B cell (primary cell): Measurements from ENCODE around the gene GSTP1. TPM values are rescaled to one million over a fixed set of nuclear protein-coding genes. Genes with fewer than 3 reads are reported as not detected.
"Not testable (repeated sequence)": the region's sequence is repeated elsewhere in the genome, so short reads cannot be mapped to it uniquely, and the experiment has no call there.

Experiments
- ATAC-seq: fragments of 200-7000 bp; cut with Tn5 transposase; one replicate; pipeline ENCODE4 v1.10.0; 2021; ENCODE audit warnings: low read depth, mild to moderate bottlenecking, moderate number of reproducible peaks, moderate library complexity
- CTCF ChIA-PET: fragments of 350-600 bp; sonication (Branson Sonifier 250); formaldehyde crosslinking; loops from one replicate; lab custom pipeline; 2021; ENCODE audit warnings: antibody characterized with exemption, inconsistent platforms; lab: Charles Lee
- POLR2A ChIA-PET: fragments of 350-600 bp; sonication (Branson Sonifier 250); formaldehyde crosslinking; loops from one replicate; lab custom pipeline; 2021; ENCODE audit warnings: antibody characterized with exemption; lab: Charles Lee
- DNase-seq: peaks from one replicate; pipeline ENCODE4 v3.0.0; 2013
- H2AFZ ChIP-seq: 2 replicates; pipeline ENCODE4 v1.6.1; 2012; ENCODE audit warnings: mild to moderate bottlenecking, low read depth, low read length; ENCODE audit not compliant: insufficient read depth, poor library complexity, severe bottlenecking
- H3K27ac ChIP-seq, 2 donors: 1 replicate in 1 of 2; 2 replicates in 1 of 2; pipeline ENCODE4 v1.5.1; 2012 to 2013; ENCODE audit warnings: low read length in 2 of 2, mild to moderate bottlenecking in 2 of 2, moderate library complexity in 1 of 2
- H3K27me3 ChIP-seq, 4 experiments: fragments of 200-600 bp in 1 of 4; sonication (generic) in 1 of 4; replicated peaks in 1 of 4; 1 replicate in 2 of 4; 2 replicates in 2 of 4; pipeline versions ENCODE4 v1.6.1 to v1.7.0; 2013 to 2016; ENCODE audit warnings: low read length in 3 of 4, mild to moderate bottlenecking in 2 of 4, mixed read lengths in 1 of 4, moderate library complexity in 1 of 4; ENCODE audit not compliant: insufficient read depth in 4 of 4, control insufficient read depth in 3 of 4; ENCODE audit errors: control extremely low read depth in 1 of 4
- H3K36me3 ChIP-seq, 2 experiments: replicated peaks in 1 of 2; 1 replicate in 1 of 2; 2 replicates in 1 of 2; pipeline versions ENCODE4 v1.6.1 to v1.7.1; 2013; ENCODE audit warnings: low read length in 1 of 2; ENCODE audit not compliant: insufficient read depth in 2 of 2, control insufficient read depth in 1 of 2; ENCODE audit errors: control extremely low read depth in 1 of 2, extremely low read depth in 1 of 2
- H3K4me1 ChIP-seq, 2 donors: fragments of 200-600 bp in 1 of 2; sonication (generic) in 1 of 2; 1 replicate in 1 of 2; 2 replicates in 1 of 2; pipeline versions ENCODE4 v1.5.1 to v1.6.1; 2013 to 2017; ENCODE audit warnings: low read length in 2 of 2; ENCODE audit not compliant: control insufficient read depth in 2 of 2, insufficient read depth in 2 of 2
- H3K4me2 ChIP-seq: replicated peaks from 2 replicates; pipeline ENCODE3; 2012; ENCODE audit warnings: mild to moderate bottlenecking, low read depth, low read length; ENCODE audit not compliant: poor library complexity, severe bottlenecking
- H3K4me3 ChIP-seq, 5 experiments: fragments of 200-600 bp in 1 of 5; sonication (generic) in 1 of 5; 1 replicate in 3 of 5; 2 replicates in 2 of 5; pipeline versions ENCODE4 v1.5.1 to v1.7.0; 2011 to 2016; ENCODE audit warnings: low read length in 4 of 5, mild to moderate bottlenecking in 4 of 5, low read depth in 2 of 5, control low read depth in 1 of 5, moderate library complexity in 1 of 5; ENCODE audit not compliant: insufficient read depth in 1 of 5; ENCODE audit errors: control extremely low read depth in 1 of 5, extremely low read depth in 1 of 5
- H3K79me2 ChIP-seq: fragments of 200-600 bp; sonication (generic); one replicate; pipeline ENCODE4 v1.6.0; 2016; ENCODE audit warnings: low read length; ENCODE audit not compliant: control insufficient read depth, insufficient read depth
- H3K9ac ChIP-seq: fragments of 200-600 bp; sonication (generic); 2 replicates; pipeline ENCODE4 v1.6.1; 2017; ENCODE audit warnings: mild to moderate bottlenecking, low read length, moderate library complexity
- H3K9me3 ChIP-seq, 3 donors: one replicate each; pipeline versions ENCODE4 v1.6.1 to v1.7.1; 2013; ENCODE audit warnings: low read length in 2 of 3; ENCODE audit not compliant: control insufficient read depth in 2 of 3, insufficient read depth in 1 of 3; ENCODE audit errors: control extremely low read depth in 1 of 3
- H4K20me1 ChIP-seq: 2 replicates; pipeline ENCODE4 v1.6.0; 2012; ENCODE audit warnings: mild to moderate bottlenecking, low read length; ENCODE audit not compliant: insufficient read depth, control insufficient read depth, poor library complexity, severe bottlenecking
- H3K27ac Mint-ChIP-seq: one replicate; pipeline ENCODE4 v1.8.0; 2021; ENCODE audit warnings: mixed read lengths
- H3K27me3 Mint-ChIP-seq: one replicate; pipeline ENCODE4 v1.8.0; 2021; ENCODE audit warnings: mixed read lengths
- H3K4me1 Mint-ChIP-seq: one replicate; pipeline ENCODE4 v1.8.0; 2021; ENCODE audit warnings: mixed read lengths
- H3K4me3 Mint-ChIP-seq: one replicate; pipeline ENCODE4 v1.8.0; 2021; ENCODE audit warnings: mixed read lengths
- H3K9me3 Mint-ChIP-seq: one replicate; pipeline ENCODE4 v1.8.0; 2022; ENCODE audit warnings: mixed read lengths; ENCODE audit not compliant: insufficient read depth
- CTCF ChIP-seq: fragments of 200-600 bp; IDR thresholded peaks from one replicate; pipeline ENCODE4 v1.8.0; 2022; ENCODE audit warnings: antibody characterized with exemption, mild to moderate bottlenecking
- EZH2 ChIP-seq: IDR thresholded peaks from 2 replicates; pipeline ENCODE4 v1.6.1; 2012; ENCODE audit warnings: borderline replicate concordance, low read depth, mild to moderate bottlenecking, moderate library complexity, low read length; ENCODE audit not compliant: insufficient read depth, poor library complexity, severe bottlenecking
- WGBS: methylation state at CpG from one replicate; pipeline ENCODE4 v1.1.5; 2013; ENCODE audit warnings: missing lambda C conversion rate; ENCODE audit not compliant: insufficient coverage; 5-methylcytosine and 5-hydroxymethylcytosine counted together
- intact Hi-C: fragments of 100-400 bp; cut with micrococcal nuclease; formaldehyde crosslinking; loops from one replicate; pipeline ENCODE4 v1.10.0; 2022
- polyA plus RNA-seq: library from polyadenylated mRNA; depleted of rRNA; stranded (reverse); fragments of >200 nt; gene quantifications from 2 replicates; pipeline ENCODE4 v1.2.3, GENCODE V29; 2012
- total RNA-seq, 2 donors: library from RNA; stranded (reverse); fragments of 120-200 nt in 1 of 2; gene quantifications; 1 replicate in 1 of 2; 2 replicates in 1 of 2; pipeline versions ENCODE4 v1.2.3 to v1.2.4, GENCODE V29; 2013 to 2022

The GSTP1 gene
- total and polyA plus RNA-seq, 2 donors (not counting 1 experiment from before 2014, with no cell fraction given) = 200 to 313 TPM

DNA sequence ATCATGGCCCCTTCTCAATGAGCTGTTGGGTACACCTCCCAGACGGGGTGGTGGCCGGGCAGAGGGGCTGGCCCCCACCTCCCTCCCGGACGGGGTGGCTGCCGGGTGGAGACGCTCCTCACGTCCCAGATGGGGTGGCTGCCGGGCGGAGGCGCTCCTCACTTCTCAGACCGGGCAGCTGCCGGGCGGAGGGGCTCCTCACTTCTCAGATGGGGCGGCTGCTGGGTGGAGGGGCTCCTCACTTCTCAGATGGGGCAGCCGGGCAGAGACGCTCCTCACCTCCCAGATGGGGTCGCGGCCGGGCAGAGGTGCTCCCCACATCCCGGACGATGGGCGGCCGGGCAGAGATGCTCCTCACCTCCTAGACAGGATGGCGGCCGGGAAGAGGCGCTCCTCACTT, 14.4 kb downstream of the GSTP1 start:
- H3K27me3 Mint-ChIP-seq, H3K4me3 ChIP-seq, H3K4me3 Mint-ChIP-seq, H3K36me3 ChIP-seq, H3K27ac Mint-ChIP-seq, H3K79me2 ChIP-seq, H3K27ac ChIP-seq, CTCF ChIA-PET, H3K9ac ChIP-seq, DNase-seq, H4K20me1 ChIP-seq, ATAC-seq, H3K27me3 ChIP-seq, H3K4me2 ChIP-seq, H3K9me3 Mint-ChIP-seq, POLR2A ChIA-PET, H2AFZ ChIP-seq, intact Hi-C loops: not testable (repeated sequence)
- 96% methylated on average over 13 of the region's 26 CpGs for WGBS
- Histone ChIP-seq H3K9me3 (peaks cover 0 to 11% (median 3%) of the 10 kb centered on the region in 3 donors), H3K4me1 (peaks cover 18 to 20% of the 10 kb centered on the region in 2 donors)
- H3K4me1 Mint-ChIP-seq = peaks cover 19% of the 10 kb centered on the region

GRCh38 chr11:67599149-67599548, 15.5 kb downstream of the GSTP1 start:
- POLR2A ChIA-PET = interaction anchor here (0.7 kb wide), 1 partner anchor 15 kb away, joined by 5 read pairs; no protein-coding TSS in a partner anchor
- DNase-seq = no peak
- WGBS = 83% methylated on average over 1 of the region's 1 CpG
- no peak overlapping the region for H3K4me2 ChIP-seq
- CTCF ChIA-PET = no interaction called here
- no peaks in the 10 kb centered on the region for H3K79me2 ChIP-seq
- peaks cover 18 to 20% of the 10 kb centered on the region in 2 donors for H3K4me1 ChIP-seq
- no peaks in the 10 kb centered on the region for H3K36me3 ChIP-seq
- H3K27me3 Mint-ChIP-seq = peaks cover 11% of the 10 kb centered on the region
- peaks cover 0 to 6% (median 2%) of the 10 kb centered on the region in 4 experiments for H3K27me3 ChIP-seq
- H3K9ac ChIP-seq = no peak overlapping the region
- TF ChIP-seq EZH2 = no peak
- TF ChIP-seq CTCF = no peak
- peaks cover 19% of the 10 kb centered on the region for H3K4me1 Mint-ChIP-seq
- H3K27ac ChIP-seq = no peak overlapping the region
- no peaks in the 10 kb centered on the region for H3K9me3 Mint-ChIP-seq
- H3K9me3 ChIP-seq = peaks cover 0 to 11% (median 3%) of the 10 kb centered on the region in 3 donors
- no peak overlapping the region for H2AFZ ChIP-seq
- H4K20me1 ChIP-seq = no peaks in the 10 kb centered on the region
- no peak overlapping the region for H3K4me3 ChIP-seq
- no peak for ATAC-seq
- intact Hi-C loops = no loop called here
- no peak overlapping the region for H3K4me3 Mint-ChIP-seq
- H3K27ac Mint-ChIP-seq = no peak overlapping the region
